COR-L47 (cell line): ENCODE measurements around the gene FAM186B.

Experiments used
- DNase-seq: peaks from one replicate; lab custom pipeline; 2025; lab: John Stamatoyannopoulos, UW

FAM186B gene

GRCh38 chr12:49537752-49538509 is 67.5 kb downstream of the FAM186B start:
- peak; percentile 44 for DNase-seq
